Ishikawa (cell line): ENCODE data around the gene ZNF608.

Experiments
- CEBPB ChIP-seq: IDR thresholded peaks from 2 replicates; pipeline ENCODE4 v1.6.1; 2012
- CREB1 ChIP-seq: IDR thresholded peaks from 2 replicates; pipeline ENCODE4 v1.6.1; 2012; ENCODE audit warnings: low read depth
- EGR1 ChIP-seq: IDR thresholded peaks from 2 replicates; pipeline ENCODE4 v1.6.1; 2012
- EP300 ChIP-seq: IDR thresholded peaks from 2 replicates; pipeline ENCODE4 v1.6.1; 2012; ENCODE audit warnings: borderline replicate concordance
- NFIC ChIP-seq: IDR thresholded peaks from 2 replicates; pipeline ENCODE4 v1.6.1; 2012
- TAF1 ChIP-seq: IDR thresholded peaks from 2 replicates; pipeline ENCODE4 v1.6.1; 2012; ENCODE audit warnings: low read depth, mild to moderate bottlenecking
- USF1 ChIP-seq: IDR thresholded peaks from 2 replicates; pipeline ENCODE4 v1.6.1; 2012
- YY1 ChIP-seq: IDR thresholded peaks from 2 replicates; pipeline ENCODE4 v1.6.1; 2012; ENCODE audit warnings: low read depth
- ZBTB7A ChIP-seq: IDR thresholded peaks from 2 replicates; pipeline ENCODE4 v1.6.1; 2012; ENCODE audit warnings: low read depth
- TF ChIP-seq, protein P1 (sequence below): IDR thresholded peaks from 2 replicates; pipeline ENCODE4 v1.6.1; 2012

Gene ZNF608

DNA sequence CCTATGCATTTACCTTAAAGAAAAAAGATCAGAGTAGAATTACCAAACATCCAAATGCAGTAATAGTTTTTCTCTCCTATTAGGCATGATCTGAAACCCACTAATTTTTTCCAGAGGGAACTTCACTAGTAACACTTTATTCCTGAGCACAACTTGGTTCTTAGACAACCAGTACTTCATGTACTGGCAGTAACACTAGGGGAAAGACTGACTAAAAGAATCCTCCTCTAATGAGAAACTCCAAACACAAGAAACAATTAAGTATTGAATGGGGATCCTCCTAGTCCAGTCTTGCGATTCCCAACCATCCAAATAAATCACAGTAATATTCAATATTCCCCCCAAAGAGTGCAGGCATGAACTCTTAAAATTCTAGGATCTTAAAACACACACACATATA is 48.9 kb downstream of the ZNF608 start:
- no peak for TF ChIP-seq YY1
- TF ChIP-seq EGR1, result no peak
- TF ChIP-seq, protein P1, sequence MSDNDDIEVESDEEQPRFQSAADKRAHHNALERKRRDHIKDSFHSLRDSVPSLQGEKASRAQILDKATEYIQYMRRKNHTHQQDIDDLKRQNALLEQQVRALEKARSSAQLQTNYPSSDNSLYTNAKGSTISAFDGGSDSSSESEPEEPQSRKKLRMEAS, result no peak
- no peak for TF ChIP-seq USF1
- no peak for TF ChIP-seq EP300
- no peak for TF ChIP-seq CEBPB
- no peak for TF ChIP-seq ZBTB7A

DNA sequence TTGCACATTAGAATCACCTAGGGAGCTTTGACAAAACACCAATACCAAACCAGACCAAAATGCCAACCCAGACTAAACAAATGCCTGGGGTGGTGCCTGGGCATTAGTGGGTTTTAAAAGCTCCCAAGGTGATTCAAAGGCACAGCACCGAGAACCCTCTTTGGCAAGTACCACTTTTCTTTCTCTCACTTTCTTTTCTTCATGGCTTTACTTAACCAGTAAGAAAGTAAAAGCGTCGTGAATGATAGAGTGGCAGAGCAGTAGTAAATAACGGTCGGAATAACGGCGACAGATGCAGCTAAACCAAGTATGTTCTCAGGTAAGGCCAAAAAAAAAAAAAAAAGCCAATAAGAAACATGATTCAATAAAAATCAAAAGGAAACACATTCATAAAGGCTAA is 49.5 kb downstream of the ZNF608 start:
- TF ChIP-seq USF1 (no peak), NFIC (no peak), TAF1 (no peak), EGR1 (no peak), CREB1 (no peak)
